HG02642 (cell line): ENCODE results near the gene SYNE3.

Experiments used
- ATAC-seq: cut with Tn5 transposase; IDR thresholded peaks from one replicate; pipeline ENCODE4 v1.9.1; 2021; ENCODE audit warnings: mild to moderate bottlenecking; ENCODE audit not compliant: unreplicated experiment, poor library complexity

Gene SYNE3, protein sequence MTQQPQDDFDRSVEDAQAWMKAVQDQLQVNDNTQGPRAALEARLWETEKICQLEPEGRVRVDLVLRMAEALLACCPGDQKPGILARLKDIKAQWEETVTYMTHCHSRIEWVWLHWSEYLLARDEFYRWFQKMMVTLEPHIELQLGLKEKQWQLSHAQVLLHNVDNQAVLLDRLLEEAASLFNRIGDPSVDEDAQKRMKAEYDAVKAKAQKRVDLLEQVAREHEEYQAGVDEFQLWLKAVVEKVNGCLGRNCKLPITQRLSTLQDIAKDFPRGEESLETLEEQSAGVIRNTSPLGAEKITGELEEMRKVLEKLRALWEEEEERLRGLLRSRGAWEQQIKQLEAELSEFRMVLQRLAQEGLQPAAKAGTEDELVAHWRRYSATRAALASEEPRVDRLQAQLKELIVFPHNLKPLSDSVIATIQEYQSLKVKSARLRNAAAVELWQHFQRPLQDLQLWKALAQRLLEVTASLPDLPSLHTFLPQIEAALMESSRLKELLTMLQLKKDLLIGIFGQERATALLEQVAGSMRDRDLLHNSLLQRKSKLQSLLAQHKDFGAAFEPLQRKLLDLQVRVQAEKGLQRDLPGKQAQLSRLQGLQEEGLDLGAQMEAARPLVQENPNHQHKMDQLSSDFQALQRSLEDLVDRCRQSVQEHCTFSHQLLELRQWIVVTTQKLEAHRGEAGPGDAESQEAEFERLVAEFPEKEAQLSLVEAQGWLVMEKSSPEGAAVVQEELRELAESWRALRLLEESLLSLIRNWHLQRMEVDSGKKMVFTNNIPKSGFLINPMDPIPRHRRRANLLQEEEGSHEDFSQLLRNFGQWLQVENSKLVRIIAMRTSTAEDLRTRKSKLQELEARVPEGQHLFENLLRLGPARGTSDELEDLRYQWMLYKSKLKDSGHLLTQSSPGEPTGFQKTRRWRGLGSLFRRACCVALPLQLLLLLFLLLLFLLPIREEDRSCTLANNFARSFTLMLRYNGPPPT

DNA sequence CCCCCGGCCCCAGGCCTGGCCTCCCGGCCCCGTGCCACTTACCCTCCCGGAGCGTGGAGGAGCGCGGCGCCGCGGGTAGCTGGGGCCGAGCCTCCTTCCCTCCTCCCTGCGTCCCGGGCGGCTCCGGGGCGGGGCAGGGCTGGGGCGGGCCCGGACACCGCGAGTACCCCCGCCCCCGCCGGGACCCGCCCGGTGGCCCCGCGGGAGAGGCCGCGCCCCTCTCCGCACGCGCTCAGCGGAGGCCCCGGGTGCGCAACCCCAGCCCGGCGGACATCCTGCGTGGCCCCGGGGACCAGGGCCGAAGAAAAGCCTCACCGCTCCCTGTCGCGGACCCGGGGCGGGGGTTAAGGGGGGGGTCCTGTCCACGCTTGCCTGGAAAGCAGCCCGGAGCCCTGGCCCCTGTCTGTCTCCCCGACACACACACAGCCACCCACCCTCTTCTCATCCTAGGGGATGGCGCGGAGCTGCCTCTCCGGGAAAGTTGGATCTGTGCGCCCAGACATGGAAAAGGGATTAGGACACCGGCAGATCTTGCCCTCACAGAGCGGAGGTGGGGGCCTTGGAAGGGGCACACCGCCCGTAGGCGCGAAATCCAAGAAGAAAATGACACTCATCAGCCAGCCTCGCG lies at the start of gene SYNE3:
TSS of gene SYNE3 (minus strand) at position 97 of the 628 bp plus-strand sequence. CDS start 40,829 bp downstream, outside the sequence.
- ATAC-seq: peak; percentile 52

DNA sequence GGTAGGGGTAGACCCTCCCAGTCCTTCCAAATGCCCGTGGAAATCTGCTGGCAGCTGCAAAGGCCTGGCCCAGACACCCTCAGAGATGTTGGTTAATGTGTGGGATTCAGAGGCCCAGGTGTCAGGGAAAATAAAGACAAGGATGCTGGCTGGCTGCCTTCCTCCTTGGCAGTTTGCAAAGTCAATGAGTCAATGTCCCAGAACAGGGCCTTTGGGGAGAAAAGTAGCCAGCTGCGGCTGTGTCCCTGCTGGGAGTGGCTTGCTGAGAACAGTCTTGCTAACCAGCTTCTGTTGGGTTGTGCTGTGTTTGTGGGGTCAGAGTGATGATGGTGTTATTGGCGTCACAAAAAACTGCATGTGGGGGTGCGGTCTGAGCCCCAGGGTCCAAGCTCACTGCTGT lies 47.6 kb upstream of the SYNE3 start:
- ATAC-seq: no peak

DNA sequence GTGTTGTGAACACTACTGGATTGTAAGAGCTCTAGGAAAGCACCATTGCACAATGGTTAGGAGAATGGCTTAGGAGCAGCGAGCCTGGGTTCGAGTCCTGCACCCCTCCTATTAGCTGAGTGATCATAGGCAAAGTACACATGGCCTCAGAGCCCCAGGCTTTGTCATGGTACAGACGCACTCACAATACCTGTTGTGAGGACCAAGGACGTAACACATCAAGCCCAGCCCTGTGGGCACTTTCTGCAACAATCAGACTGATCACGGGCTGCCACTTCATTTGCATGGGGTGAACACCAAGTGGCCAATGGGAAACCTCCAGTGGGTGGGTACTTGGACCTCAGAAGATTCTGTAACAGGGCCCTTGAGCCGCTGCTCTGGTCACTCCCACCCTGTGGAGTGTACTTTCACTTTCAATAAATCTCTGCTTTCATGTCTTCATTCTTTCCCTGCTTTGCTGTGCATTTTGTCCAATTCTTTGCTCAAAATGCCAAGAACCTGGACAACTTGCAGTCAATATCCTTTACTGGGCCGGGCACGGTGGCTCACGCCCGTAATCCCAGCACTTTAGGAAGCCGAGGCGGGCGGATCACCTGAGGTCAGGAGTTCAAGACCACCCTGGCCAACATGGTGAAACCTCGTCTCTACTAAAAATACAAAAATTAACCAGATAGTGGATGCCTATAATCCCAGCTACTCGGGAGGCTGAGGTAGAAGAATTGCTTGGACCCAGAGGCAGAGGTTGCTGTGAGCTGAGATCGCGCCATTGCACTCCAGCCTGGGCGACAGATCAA lies 46.6 kb upstream of the SYNE3 start:
- ATAC-seq: no peak

DNA sequence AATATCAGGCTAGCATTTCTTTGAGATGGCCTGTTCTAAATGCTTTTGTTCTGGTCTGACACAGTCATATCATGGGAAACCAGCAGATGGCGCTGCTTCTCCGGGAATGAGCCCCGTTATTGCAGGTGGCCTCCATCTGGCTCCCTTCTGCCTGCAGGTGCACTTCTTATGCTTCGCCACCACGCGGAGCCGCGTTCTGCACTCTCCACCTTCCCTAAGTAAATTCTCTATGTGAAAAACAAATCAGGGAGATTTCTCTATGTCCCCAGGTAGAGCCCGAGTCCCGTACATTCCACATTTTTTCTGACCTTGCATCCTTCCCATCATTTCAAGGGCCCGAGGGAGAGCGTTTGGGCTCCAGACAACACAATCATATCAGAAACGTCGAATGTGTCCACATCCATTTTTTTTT lies 44.6 kb upstream of the SYNE3 start:
- ATAC-seq: peak; percentile 87

DNA sequence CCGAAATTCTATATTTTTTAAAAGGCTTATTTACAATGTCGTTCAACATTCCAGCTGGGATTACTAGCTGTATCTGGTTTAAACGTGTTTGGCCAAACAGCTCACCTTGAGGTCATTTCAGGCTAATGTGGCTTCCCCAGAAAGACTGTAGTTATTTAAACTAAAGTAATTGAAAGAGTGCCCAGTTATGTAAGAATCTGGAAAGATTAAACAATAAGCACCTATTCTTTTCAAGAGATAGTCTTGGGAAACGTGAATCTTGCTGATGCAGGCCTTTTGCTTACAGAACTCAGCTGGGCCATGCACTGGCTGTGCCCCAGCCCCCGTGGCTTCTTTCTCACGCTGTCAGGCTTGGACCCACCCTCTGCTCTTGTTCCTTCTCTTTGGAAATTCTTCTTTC lies 42.8 kb upstream of the SYNE3 start:
- ATAC-seq: no peak

DNA sequence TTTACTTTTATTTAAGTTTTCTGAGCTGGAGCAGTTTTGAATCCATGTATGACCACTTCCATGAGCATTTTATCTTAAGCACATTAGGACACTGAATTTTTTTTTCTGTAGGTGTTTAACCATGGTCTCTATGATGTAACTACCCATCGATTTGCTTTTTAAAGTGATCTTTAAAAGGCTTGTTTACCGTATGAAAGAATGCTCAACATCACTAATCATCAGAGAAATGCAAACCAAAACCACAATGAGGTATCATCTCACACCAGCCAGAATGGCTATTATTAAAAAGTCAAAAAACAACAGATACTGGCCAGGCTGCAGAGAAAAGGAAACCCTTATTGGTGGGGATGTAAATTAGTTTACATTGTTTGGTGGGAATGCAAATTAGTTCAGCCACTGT lies 41.4 kb upstream of the SYNE3 start:
- ATAC-seq: no peak

DNA sequence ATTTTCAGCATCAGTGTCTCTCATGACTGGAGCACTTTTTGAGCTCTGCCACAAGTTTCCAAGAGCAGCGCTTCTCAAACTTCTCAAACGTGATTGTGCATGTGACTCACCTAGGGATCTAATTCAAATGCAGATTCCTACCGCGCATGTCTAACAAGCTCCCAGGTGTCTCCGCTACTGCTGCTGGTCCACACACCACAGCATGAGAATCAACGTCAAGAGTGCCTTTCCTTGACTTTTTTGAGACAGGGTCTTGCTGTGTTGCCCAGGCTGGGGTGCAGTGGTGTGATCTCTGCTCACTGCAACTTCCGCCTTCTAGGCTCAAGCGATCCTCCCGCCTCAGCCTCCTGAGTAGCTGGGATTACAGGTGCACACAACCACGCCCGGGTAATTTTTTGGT lies 40.8 kb upstream of the SYNE3 start:
- ATAC-seq: no peak

DNA sequence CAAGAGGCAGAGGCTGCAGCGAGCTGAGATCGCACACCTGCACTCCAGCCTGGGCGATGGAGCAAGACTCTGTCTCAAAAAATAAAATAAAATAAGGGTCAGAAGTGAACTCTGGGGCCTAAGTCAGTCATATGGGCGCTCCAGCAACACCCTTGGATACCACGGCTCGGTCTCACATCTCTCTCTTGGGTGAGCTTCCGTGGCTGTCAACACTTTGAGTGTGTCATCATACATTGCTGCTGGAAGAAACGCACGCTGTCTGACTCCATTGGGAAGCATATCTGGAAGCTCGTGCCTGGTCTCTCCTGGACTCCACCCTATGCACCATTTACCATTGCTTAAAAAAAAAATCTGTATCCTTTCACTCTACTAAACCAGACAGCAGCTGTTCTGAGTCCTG lies 38.6 kb upstream of the SYNE3 start:
- no peak for ATAC-seq

DNA sequence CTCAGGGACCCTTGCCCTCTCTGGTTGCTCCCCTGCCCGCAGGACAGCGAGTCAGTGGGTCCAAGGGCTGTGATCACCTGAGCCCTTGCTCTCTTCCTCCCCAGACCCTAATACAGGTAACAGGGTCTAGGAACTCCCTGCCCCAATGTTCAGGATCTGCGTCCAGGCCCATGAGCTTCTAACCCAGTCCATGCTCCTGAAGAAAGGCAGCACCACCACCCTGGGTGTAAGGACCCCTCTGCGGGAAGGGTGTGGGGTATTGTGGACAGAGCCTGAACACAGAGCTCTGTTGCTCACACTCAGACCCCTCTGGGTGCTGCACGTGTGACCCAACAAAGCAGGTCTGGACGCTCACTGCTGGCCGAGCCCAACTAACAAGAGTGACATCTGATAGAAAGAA lies 36.7 kb upstream of the SYNE3 start:
- ATAC-seq: no peak

DNA sequence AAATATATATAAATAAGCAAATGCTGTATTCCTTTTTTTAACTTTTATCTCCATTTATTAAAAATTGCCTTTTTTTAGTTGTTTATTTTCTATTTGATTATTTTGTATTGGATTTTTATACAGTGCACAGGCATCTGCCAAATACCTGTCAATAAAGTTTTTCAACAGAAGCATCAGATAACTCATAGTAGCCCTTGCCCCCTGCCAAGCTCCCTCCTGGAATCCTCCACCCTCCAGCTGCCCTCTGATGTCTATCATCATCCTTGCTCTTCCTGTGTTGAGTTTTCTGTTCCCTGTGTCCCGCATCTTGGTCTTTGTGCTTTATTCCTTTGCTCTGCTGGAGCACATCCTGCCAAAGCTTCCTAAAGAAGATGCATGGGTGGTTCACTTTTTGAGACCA lies 35.0 kb upstream of the SYNE3 start:
- no peak for ATAC-seq

DNA sequence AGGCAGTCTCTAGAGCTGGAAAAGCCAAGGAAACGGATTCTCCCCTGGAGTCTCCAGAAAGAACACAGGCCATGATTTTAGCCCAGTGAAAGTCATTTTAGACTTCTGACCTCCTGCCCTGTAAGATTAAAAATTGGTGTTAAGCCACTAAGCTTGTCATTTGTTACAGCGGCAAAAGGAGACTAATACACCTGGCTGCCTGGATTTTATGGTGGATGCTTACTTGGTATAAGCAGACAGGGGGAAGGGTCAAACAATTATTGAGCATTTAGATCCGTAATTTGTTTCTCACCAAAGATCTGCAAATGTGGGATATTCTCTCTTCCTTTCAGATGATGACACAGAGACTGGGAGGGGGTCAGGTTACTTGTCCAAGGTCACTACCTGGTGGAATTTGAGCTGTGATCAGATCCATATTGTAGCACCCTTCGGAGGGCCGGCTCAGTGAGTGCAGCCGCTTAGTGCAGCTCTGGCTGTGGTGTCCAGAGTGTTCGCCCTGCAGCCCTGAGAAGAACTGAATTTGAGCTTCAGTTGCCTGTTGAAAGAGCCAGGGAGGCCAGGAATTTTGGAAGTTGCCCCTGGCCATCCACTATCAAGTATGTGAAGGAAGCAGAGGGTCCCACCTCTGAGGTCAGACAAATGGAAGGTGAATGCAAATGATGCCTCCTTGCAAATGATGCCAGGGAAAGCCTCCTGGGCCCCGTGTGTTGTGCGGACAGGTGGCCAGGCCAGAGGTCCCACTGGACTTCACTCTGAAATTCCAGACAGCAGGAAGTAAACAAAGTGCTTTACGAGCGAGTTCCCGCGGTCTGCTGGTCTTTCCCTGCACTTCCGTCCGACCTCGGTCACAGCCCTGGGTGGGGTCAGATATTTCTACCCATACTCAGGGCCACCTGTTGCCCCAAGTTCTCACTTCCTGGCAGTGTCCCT lies 33.5 kb upstream of the SYNE3 start:
- ATAC-seq: no peak

DNA sequence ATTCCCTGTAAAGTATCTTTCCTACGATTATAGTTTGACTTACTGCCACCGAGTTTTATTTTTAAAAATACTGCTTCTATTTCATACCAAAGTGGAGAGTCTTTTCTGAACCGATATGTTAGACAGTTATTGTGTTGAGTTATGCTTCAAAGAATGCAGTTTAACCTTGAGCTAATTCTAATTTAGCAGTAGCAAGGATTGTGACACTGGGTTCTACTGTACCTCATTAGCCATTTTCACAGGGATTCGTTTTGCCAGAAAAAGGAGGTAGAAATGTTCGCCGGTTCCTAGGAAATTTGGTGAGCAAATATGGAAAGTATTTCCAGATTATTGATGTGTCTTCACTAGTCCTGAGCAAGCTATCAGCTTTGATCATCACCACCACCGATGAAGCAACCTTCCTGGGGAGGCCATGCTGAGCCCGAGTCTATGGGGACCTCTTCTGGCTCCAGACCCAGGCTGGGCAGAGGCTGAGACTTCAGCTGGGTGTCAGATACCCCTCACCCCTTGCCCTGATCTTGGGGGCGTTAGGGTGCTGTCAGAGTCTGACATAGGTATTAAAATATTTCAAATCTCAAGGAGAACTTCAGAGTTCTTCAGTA lies 32.0 kb upstream of the SYNE3 start:
- ATAC-seq: no peak

DNA sequence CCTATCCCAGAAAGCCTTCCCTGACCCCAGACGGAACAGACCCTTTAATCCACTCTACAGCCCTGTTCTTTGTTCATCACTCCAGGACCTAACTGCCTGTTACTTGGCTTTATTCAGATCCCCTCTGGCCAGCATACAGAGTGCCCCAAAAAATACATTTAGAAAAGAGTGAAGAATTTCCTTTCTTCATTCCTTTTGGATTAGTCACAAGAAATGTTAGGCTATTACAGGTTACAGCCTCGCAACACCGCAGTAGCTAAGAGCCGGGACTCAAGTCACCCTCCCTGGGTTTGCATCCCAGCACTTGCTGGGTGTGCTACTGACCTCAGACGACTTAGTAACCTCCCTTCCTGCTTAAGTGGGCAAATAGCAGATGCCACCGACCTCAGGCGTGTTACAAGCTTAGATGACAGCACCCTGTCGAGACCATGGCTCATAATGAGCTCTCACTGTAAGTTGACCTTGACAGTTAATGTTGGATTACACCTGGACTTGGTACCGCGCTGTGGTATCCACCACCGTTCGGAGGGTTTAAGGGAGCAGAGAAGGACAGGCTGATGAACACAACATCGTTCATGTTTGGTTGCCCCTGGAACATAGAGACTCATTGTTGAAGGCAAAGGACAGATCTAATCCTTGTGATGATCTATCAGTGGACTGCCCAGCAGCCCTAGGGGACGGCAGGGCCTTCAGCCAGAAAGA lies 31.3 kb upstream of the SYNE3 start:
- ATAC-seq: no peak

DNA sequence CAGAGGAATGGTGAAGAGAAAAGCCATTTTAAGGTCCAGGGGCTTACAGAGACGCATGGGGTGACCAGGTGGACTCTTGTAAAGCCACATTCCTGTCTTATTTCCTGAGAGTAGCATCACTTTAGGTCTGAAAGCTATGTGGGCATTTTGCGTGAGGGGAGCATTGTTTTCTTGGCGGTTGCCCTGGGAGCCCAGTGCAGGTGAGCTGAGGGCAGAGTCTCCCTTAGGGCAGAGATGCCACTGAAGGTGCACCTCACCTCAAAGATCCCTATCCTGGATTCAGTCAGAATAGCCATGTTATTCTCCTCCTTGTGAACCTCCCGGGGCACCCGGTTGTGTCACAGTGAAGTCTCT lies 30.8 kb upstream of the SYNE3 start:
- no peak for ATAC-seq

DNA sequence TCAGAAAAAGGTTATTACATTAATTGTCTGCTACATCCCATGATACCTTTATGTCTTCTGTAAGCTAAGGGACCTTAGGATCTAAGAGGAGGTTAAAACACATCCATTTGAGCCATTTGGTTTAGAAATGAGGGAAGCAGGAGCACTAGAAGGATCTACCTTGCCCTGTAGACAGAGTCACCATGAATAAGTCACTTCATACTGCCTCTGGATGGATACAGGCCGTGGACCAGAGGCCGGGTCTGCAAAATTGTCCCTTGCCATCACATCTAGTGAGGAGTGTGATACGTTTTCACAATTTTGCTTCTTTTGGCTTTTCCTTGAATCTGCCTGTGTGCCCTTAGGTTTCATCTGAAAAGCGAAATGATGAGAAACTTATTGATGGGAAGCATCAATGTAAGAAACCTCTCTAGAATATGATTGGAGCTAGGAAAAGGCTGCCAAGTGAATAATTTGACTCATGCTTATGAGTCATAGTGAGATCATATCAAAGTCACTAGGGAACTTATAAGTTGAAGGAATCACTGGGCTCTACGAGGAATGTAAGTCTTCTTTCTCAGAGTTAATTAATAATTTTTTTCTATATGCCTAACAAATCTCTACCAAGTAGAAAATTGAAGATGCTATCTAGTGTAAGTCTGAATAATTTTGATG lies 29.2 kb upstream of the SYNE3 start:
- ATAC-seq: no peak

DNA sequence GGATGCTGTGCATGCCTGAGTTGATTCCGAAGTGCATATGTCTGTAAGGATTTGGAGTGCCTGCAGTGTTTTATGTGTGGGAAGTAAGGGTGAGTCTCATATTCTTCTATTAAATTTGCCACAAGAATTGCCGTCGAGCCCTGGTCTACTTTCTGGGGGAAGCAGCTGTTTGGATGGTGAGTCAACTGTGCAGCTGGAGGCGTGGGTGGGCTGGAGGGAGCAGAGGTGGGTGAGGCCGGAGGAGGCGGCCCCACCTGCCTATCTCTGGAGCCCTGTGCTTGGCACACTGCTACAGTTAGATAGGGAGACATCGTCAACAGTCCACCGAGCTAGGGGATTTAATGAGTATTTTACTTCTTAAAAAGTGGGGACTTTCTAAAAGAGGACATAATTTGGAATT lies 28.1 kb upstream of the SYNE3 start:
- ATAC-seq: no peak

DNA sequence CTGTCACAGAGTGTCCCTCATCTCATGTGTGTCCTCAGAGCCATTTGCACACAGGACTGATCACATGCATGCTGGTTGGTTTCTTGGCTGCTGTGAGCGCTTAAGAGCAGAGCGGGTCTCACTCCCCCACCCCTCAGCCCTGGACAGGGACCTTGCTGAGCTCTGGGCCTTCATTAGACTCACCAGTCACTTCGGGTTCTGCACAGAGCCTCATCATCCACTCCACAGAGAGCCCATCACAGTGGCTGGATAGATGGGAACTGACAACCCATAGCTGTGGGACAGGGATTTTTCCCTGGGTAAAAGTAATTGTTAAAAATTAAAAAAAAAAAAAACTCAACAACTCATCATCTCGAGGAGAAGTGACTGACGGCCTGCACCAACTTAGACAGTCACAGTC lies 26.6 kb upstream of the SYNE3 start:
- ATAC-seq: no peak
